Ascending aorta (tissue), 2 donors: Measurements from ENCODE around the gene FBXO41. TPM values are rescaled to one million over a fixed set of nuclear protein-coding genes. Genes with fewer than 3 reads are reported as not detected.
A peak's percentile ranks its signal among the peaks of the same experiment; 100 is the strongest.

ENCODE experiments used
- DNase-seq, 2 donors: peaks; one replicate each; pipeline ENCODE4 v3.0.0-alpha.2; 2019; ENCODE audit warnings: low spot score in 2 of 2
- H3K27ac ChIP-seq, 2 donors: fragments of 200-600 bp; sonication (generic); one replicate each; pipeline ENCODE4 v1.5.1; 2016 to 2017; ENCODE audit warnings: mild to moderate bottlenecking in 1 of 2
- H3K27me3 ChIP-seq: fragments of 200-600 bp; sonication (generic); one replicate; pipeline ENCODE4 v1.5.1; 2017
- H3K36me3 ChIP-seq, 2 donors: fragments of 200-600 bp; sonication (generic); one replicate each; pipeline ENCODE4 v1.5.1; 2016
- H3K4me1 ChIP-seq, 2 donors: fragments of 200-600 bp; sonication (generic); one replicate each; pipeline ENCODE4 v1.5.1; 2016 to 2017; ENCODE audit warnings: mild to moderate bottlenecking in 1 of 2
- H3K4me3 ChIP-seq, 2 donors: fragments of 200-600 bp; sonication (generic); one replicate each; pipeline ENCODE4 v1.5.1; 2016 to 2017; ENCODE audit warnings: mild to moderate bottlenecking in 1 of 2
- H3K9me3 ChIP-seq, 2 donors: fragments of 200-600 bp; sonication (generic); one replicate each; pipeline ENCODE4 v1.5.1; 2016
- intact Hi-C: fragments of 100-400 bp; cut with DNase I; formaldehyde crosslinking; loops from one replicate; pipeline ENCODE4 v1.15.1; 2023
- total RNA-seq: library from RNA; depleted of rRNA; stranded (reverse); fragments of >200 nt; gene quantifications from one replicate; pipeline ENCODE4 v1.1.0, GENCODE V29; 2016
- TF ChIP-seq, protein P1 (sequence below), 3 experiments: fragments of 200-600 bp in 2 of 3; fragments of 450-650 bp in 1 of 3; sonication (generic) in 2 of 3; IDR thresholded peaks; one replicate each; pipeline ENCODE4 v1.5.1; 2016 to 2019; ENCODE audit warnings: antibody characterized with exemption in 3 of 3, mild to moderate bottlenecking in 1 of 3, moderate library complexity in 1 of 3

The FBXO41 gene
- total RNA-seq, 1 donor from 2014 or later, result 5.2 TPM

GRCh38 chr2:73215254-73215653 is 69.0 kb downstream of the FBXO41 start:
- Histone ChIP-seq H3K9me3 (no peaks in the 10 kb centered on the region), H3K4me3 (peak overlapping the region; percentile 79 to 84), H3K36me3 (peaks cover under 1 to 11% of the 10 kb centered on the region in 2 donors), H3K4me1 (peaks cover 0 to 20% of the 10 kb centered on the region in 2 donors), H3K27me3 (no peaks in the 10 kb centered on the region), H3K27ac (peak overlapping the region in 1 of 2 donors; percentile 68)
- TF ChIP-seq, protein P1, sequence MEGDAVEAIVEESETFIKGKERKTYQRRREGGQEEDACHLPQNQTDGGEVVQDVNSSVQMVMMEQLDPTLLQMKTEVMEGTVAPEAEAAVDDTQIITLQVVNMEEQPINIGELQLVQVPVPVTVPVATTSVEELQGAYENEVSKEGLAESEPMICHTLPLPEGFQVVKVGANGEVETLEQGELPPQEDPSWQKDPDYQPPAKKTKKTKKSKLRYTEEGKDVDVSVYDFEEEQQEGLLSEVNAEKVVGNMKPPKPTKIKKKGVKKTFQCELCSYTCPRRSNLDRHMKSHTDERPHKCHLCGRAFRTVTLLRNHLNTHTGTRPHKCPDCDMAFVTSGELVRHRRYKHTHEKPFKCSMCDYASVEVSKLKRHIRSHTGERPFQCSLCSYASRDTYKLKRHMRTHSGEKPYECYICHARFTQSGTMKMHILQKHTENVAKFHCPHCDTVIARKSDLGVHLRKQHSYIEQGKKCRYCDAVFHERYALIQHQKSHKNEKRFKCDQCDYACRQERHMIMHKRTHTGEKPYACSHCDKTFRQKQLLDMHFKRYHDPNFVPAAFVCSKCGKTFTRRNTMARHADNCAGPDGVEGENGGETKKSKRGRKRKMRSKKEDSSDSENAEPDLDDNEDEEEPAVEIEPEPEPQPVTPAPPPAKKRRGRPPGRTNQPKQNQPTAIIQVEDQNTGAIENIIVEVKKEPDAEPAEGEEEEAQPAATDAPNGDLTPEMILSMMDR (IDR thresholded peaks at IDR 0.05), result no peak
- intact Hi-C loops, result loop anchor here (10.0 kb wide), 1 partner anchor 390 kb away; the partner anchor contains the start of gene EXOC6B
- no peak for DNase-seq

DNA sequence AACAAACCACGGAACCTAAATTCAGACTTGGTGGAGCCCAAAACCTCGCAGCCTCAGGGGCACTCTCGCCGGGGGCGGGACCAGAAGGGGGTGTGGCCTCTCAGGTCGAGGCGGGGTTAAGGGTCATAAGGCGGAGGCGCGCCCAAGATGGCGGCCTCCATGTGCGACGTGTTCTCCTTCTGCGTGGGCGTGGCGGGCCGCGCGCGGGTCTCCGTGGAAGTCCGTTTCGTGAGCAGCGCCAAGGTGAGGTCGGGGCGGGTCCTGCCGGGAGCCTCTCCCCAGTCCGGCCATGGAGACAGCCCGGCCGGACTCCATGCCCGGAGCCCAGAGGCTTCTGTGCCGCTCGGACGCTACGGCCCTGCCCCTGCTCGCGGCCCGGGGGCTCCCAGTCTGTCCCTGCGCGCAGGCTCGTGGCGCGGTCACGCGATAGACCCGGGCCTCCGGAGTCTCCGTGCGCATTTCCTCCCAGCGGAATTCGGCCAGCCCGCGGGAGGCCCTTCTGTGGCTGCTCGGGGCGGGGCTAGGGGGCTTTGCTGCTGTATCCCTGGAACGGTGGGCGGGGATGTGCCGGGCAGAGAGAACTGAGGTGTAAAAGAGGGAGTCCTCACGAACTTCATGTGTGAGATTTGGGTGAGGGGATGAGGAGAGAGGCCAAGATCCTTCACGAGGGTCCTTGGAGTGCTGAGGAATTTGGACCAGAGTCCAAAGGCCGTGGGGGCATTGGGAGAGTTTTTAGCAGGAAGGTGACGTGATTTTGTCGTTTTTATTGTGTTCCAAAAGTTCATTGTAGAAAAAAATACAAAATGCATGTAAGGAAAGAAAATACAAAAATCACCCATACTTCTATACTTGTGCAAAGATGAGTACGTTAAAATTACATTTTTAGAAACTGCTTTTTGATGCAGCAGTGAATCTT is 69.9 kb downstream of the FBXO41 start, which contains the start of gene SMYD5:
TSS of gene SMYD5 (plus strand) at position 126 of the 916 bp plus-strand sequence. CDS start at position 148, 22 bp downstream.
- Histone ChIP-seq H3K36me3 (peaks cover 0 to 3% of the 10 kb centered on the region in 2 donors), H3K4me1 (peaks cover 0 to 20% of the 10 kb centered on the region in 2 donors), H3K4me3 (peak within 1 kb of the TSS; percentile 79 to 84), H3K27ac (peak within 1 kb of the TSS; percentile 81 to 83), H3K27me3 (no peaks in the 10 kb centered on the region), H3K9me3 (no peaks in the 10 kb centered on the region)
- TF ChIP-seq, protein P1 (IDR thresholded peaks at IDR 0.05), result no peak
- intact Hi-C loops, result loop anchor here (1.0 to 10.0 kb wide), 6 partner anchors 20 to 390 kb away; partner anchors contain the start of genes CCT7, EXOC6B, RAB11FIP5 and SFXN5
- DNase-seq, result peak; percentile 40 to 92

DNA sequence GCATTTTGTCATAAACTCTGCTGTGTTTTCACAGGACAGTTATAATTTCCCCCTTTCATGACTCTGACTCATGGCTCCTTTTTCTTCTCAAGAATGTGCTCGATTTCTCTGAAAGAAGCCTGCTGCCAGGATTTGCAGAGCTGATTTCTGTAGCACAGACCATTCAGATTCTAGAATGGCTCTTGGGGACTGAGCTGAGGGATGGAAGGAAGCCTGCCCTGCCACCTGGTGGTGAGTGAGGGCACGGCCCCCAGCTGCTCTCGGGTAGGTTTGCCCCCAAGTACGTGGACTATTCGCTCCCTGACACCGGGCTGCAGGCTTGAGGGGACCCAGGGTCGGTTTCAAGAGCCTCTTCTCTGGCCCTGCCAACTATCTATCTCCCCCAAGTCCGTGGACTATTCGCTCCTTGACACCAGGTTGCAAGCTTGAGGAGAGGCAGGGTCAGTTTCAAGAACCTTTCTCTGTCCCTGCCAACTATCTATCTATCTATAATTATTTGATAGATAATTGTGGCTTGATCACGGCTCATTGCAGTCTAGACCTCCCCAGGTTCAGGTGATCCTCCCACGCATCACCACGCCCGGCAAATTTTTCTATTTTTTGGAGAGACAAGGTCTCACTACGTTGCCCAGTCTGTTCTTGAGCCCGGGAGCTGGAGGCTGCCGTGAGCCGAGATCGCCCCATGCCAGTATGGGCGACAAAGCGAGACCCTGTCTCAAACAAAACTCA is 71.7 kb downstream of the FBXO41 start:
- H3K27ac ChIP-seq, result peak overlapping the region; percentile 81 to 83
- H3K4me3 ChIP-seq, result peak overlapping the region in 1 of 2 donors; percentile 12
- H3K27me3 ChIP-seq, result no peaks in the 10 kb centered on the region
- H3K4me1 ChIP-seq, result peaks cover 0 to 20% of the 10 kb centered on the region in 2 donors
- no peaks in the 10 kb centered on the region for H3K9me3 ChIP-seq
- TF ChIP-seq, protein P1 (IDR thresholded peaks at IDR 0.05), result peak; percentile 87 to 92 (median 88)
- no peaks in the 10 kb centered on the region for H3K36me3 ChIP-seq
- peak; percentile 19 to 92 for DNase-seq
- intact Hi-C loops, result loop anchor here (1.0 to 10.0 kb wide), 5 partner anchors 35 to 388 kb away; partner anchors contain the start of genes EXOC6B and RAB11FIP5

DNA sequence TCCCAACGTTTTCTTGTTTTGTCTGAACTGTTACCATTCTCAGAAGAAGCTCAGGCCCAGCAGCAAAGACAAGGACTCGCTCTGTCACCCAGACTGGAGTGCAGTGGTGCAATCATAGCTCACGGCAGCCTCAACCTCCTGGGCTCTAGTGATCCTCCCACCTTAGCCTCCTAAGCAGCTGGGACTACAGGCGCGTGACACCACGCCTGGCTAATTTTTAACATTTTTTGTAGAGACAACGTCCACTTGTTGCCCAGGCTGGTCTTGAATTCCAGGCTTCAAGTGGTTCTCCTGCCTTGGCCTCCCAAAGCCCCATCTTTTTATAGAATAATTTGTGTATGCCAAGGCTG is 72.2 kb downstream of the FBXO41 start:
- DNase-seq, result no peak
- intact Hi-C loops, result loop anchor here (1.0 to 10.0 kb wide), 5 partner anchors 35 to 387 kb away; partner anchors contain the start of genes EXOC6B and RAB11FIP5
- Histone ChIP-seq H3K4me3 (no peak overlapping the region), H3K27me3 (no peaks in the 10 kb centered on the region), H3K36me3 (no peaks in the 10 kb centered on the region), H3K9me3 (no peaks in the 10 kb centered on the region), H3K4me1 (peaks cover 0 to 20% of the 10 kb centered on the region in 2 donors), H3K27ac (peak overlapping the region; percentile 81 to 83)
- TF ChIP-seq, protein P1 (IDR thresholded peaks at IDR 0.05), result no peak

- H3K36me3 ChIP-seq, result no peaks in the 10 kb centered on the region
- TF ChIP-seq, protein P1 (IDR thresholded peaks at IDR 0.05), result no peak
- H3K27me3 ChIP-seq, result no peaks in the 10 kb centered on the region
- no peak overlapping the region for H3K4me3 ChIP-seq
- H3K9me3 ChIP-seq, result no peaks in the 10 kb centered on the region
- intact Hi-C loops, result loop anchor here (5.0 to 10.0 kb wide), 4 partner anchors 48 to 386 kb away; partner anchors contain the start of genes EXOC6B and RAB11FIP5
- peaks cover 0 to 20% of the 10 kb centered on the region in 2 donors for H3K4me1 ChIP-seq
- H3K27ac ChIP-seq, result no peak overlapping the region
- DNase-seq, result no peak
Observed at GRCh38 chr2:73210696-73211095, 73.6 kb downstream of the FBXO41 start.
